Measurements from ENCODE around the gene PCGF1.
"Not testable (repeated sequence)": the region's sequence is repeated elsewhere in the genome, so short reads cannot be mapped to it uniquely, and the experiment has no call there.

The PCGF1 gene

DNA sequence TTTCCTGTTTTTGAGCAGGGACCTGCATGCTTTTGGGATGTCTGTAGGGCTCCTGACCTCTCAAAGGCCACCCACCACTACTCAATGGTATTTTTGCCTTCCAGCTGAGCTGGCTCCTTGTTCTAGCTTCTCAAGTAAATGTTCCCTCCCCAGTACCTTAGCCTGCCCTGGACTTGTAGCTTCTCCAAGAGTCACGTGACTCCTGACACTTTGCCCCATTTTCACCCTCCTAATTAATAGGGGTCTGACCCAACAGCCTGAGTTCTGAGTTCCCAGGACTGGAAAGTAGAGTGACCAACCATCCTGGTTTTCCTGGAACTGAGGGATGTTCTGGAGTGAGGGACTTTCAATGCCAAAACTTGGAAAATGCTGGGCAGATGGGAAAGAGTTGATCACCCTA is 12.1 kb downstream of the PCGF1 start:
- in situ Hi-C loops (cut with HindIII; ENCODE audit: low sequenced_read_pairs): no loop called here
- H3K4me3 ChIP-seq (ENCODE audit: low read depth, low read length): no peak overlapping the region
- DNase-seq (ENCODE audit: low read depth, low spot score): no peak
- TF ChIP-seq, protein P1, sequence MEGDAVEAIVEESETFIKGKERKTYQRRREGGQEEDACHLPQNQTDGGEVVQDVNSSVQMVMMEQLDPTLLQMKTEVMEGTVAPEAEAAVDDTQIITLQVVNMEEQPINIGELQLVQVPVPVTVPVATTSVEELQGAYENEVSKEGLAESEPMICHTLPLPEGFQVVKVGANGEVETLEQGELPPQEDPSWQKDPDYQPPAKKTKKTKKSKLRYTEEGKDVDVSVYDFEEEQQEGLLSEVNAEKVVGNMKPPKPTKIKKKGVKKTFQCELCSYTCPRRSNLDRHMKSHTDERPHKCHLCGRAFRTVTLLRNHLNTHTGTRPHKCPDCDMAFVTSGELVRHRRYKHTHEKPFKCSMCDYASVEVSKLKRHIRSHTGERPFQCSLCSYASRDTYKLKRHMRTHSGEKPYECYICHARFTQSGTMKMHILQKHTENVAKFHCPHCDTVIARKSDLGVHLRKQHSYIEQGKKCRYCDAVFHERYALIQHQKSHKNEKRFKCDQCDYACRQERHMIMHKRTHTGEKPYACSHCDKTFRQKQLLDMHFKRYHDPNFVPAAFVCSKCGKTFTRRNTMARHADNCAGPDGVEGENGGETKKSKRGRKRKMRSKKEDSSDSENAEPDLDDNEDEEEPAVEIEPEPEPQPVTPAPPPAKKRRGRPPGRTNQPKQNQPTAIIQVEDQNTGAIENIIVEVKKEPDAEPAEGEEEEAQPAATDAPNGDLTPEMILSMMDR (IDR thresholded peaks at IDR 0.05; ENCODE audit: low read depth, low read length): no peak

GRCh38 chr2:74493546-74493945 is 13.9 kb downstream of the PCGF1 start:
- TF ChIP-seq, protein P1 (IDR thresholded peaks at IDR 0.05; ENCODE audit: low read depth, low read length): no peak
- DNase-seq (ENCODE audit: low read depth, low spot score): no peak
- in situ Hi-C loops (cut with HindIII; ENCODE audit: low sequenced_read_pairs): no loop called here
- no peak overlapping the region for H3K4me3 ChIP-seq (ENCODE audit: low read depth, low read length)

DNA sequence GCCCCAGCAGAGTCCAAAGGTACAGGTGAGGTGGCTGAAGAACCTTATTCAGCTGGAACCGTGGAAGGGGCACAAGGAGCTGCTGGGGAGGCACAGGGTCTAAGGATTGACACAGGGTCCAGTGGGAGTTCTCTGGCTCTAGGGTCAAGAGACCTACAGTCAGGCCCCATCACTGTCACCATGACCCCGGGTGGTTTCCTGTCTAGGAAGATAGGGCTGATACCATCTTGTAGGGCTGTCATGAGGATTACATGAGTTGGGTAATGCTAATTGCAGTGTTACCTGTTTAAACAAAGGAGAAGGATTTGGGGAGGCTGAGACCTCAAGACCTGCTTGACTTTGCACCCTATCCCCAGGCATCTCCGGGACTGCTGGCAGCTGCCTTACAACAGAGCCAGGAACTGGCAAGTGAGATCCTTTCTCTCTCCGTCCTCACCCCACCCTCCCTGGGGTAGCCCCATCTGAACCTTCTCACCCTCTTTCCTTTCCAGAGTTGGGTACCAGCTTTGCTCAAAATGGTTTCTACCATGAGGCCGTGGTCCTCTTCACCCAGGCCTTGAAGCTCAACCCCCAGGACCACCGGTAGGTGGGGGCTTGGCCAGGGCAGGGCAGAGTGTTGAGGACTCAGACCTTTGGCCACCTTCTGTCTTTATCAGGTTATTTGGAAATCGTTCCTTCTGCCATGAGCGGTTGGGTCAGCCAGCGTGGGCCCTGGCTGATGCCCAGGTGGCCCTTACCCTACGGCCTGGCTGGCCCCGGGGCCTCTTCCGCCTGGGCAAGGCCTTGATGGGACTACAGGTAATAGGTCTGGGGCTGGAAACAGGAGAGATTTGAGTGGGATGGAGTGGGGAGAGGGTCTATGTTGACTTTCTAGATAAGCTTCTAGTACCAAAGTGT is 15.6 kb downstream of the PCGF1 start:
- no peak for DNase-seq (ENCODE audit: low read depth, low spot score)
- H3K4me3 ChIP-seq (ENCODE audit: low read depth, low read length): no peak overlapping the region
- in situ Hi-C loops (cut with HindIII; ENCODE audit: low sequenced_read_pairs): no loop called here
- TF ChIP-seq, protein P1 (IDR thresholded peaks at IDR 0.05; ENCODE audit: low read depth, low read length): no peak

DNA sequence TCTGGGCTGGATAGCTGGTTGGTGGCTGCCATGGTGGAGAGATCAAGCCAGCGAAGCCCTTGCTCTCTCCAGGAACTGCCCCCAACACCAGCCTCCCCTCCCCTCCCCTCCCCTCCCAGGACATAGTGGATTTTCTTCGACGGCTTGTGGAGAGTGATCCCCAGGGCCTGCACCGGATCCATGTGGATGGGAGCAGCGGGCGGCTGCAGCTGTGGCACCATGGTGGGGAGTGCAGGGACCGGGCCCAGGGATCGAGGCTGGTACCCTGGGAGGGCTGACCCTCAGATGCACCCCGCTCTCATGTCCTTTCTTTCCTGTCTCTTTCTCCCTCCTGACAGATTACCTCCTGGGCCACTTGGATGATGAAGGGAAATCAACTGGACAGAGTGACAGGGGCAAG is 17.6 kb downstream of the PCGF1 start:
- H3K4me3 ChIP-seq (ENCODE audit: low read depth, low read length): no peak overlapping the region
- in situ Hi-C loops (cut with HindIII; ENCODE audit: low sequenced_read_pairs): no loop called here
- TF ChIP-seq, protein P1 (IDR thresholded peaks at IDR 0.05; ENCODE audit: low read depth, low read length): no peak
- no peak for DNase-seq (ENCODE audit: low read depth, low spot score)

DNA sequence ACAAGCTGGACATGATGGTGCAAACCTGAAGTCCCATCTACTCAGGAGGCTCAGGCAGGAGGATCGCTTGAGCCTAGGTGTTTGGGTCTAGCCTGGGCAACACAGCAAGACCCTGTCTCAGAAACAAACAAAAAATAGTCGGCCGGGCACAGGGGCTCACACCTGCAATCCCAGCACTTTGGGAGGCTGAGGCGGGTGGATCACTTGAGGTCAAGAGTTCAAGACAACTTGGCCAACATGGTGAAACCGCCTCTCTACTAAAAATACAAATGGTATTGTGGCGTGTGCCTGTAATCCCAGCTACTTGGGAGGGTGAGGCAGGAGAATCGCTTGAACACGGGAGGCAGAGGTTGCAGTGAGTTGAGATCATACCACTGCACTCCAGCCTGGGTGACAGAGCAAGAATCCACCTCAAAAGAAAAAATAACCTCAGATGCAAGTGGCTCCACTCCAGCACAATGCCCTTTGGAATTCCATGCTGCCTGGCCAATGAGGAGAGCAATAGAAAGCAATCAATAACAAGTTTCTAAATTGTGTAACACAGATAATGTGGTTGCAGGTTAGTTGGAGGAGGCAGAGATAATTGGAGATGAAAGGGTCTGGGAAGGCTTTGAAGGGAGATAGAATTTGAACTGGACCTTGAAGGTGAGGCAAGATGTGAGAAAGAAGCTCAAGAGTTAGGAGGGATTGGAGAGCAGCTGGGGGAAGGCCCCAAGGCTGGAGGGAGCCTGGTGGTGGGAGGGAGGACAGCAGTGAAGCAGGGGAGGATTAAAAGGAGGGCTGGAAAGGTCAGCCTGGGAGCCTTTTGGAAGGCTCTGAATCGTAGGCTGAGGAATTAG is 18.6 kb downstream of the PCGF1 start:
- no peak overlapping the region for H3K4me3 ChIP-seq (ENCODE audit: low read depth, low read length)
- in situ Hi-C loops (cut with HindIII; ENCODE audit: low sequenced_read_pairs): no loop called here
- TF ChIP-seq, protein P1 (IDR thresholded peaks at IDR 0.05; ENCODE audit: low read depth, low read length): no peak
- DNase-seq (ENCODE audit: low read depth, low spot score): no peak

GRCh38 chr2:74486141-74486540 is 21.4 kb downstream of the PCGF1 start:
- no peak overlapping the region for H3K4me3 ChIP-seq (ENCODE audit: low read depth, low read length)
- DNase-seq (ENCODE audit: low read depth, low spot score): no peak
- TF ChIP-seq, protein P1 (IDR thresholded peaks at IDR 0.05; ENCODE audit: low read depth, low read length): no peak
- in situ Hi-C loops (cut with HindIII; ENCODE audit: low sequenced_read_pairs): no loop called here

- peak overlapping the region; percentile 87 for H3K4me3 ChIP-seq (ENCODE audit: low read depth, low read length)
- DNase-seq (ENCODE audit: low read depth, low spot score); in situ Hi-C loops (cut with HindIII; ENCODE audit: low sequenced_read_pairs): not testable (repeated sequence)
Observed at GRCh38 chr2:74483675-74484164, 23.8 kb downstream of the PCGF1 start.

All from astrocyte of the spinal cord (primary cell).